Neural progenitor cell (in vitro differentiated cells): ENCODE data around the gene RET. TPM values are rescaled to one million over a fixed set of nuclear protein-coding genes. Genes with fewer than 3 reads are reported as not detected.

Source experiments
- DNase-seq: peaks from one replicate; pipeline ENCODE4 v3.0.0-alpha.2; 2016; ENCODE audit warnings: low spot score
- H2AFZ ChIP-seq: fragments of 200-600 bp; sonication (generic); replicated peaks from 2 replicates; pipeline ENCODE4 v1.6.1; 2016; ENCODE audit warnings: antibody characterized with exemption
- H3F3A ChIP-seq: fragments of 200-600 bp; sonication (generic); 2 replicates; pipeline ENCODE4 v1.6.1; 2016; ENCODE audit warnings: antibody characterized with exemption, low read depth
- H3K27ac ChIP-seq: fragments of 200-600 bp; sonication (generic); 2 replicates; pipeline ENCODE4 v1.5.1; 2016; ENCODE audit warnings: mild to moderate bottlenecking
- H3K27me3 ChIP-seq: fragments of 200-600 bp; sonication (generic); 2 replicates; pipeline ENCODE4 v1.6.1; 2016; ENCODE audit warnings: mild to moderate bottlenecking, moderate library complexity
- H3K36me3 ChIP-seq: fragments of 200-600 bp; sonication (generic); 2 replicates; pipeline ENCODE4 v1.5.1; 2016
- H3K4me1 ChIP-seq: fragments of 200-600 bp; sonication (generic); 2 replicates; pipeline ENCODE4 v1.6.1; 2016; ENCODE audit warnings: mixed run types
- H3K4me2 ChIP-seq: fragments of 200-600 bp; sonication (generic); 2 replicates; pipeline ENCODE4 v1.6.1; 2016
- H3K4me3 ChIP-seq: fragments of 200-600 bp; sonication (generic); 2 replicates; pipeline ENCODE4 v1.5.1; 2016
- H3K79me2 ChIP-seq: fragments of 200-600 bp; sonication (generic); 2 replicates; pipeline ENCODE4 v1.6.1; 2016; ENCODE audit warnings: low read depth
- H3K9ac ChIP-seq: fragments of 200-600 bp; sonication (generic); 2 replicates; pipeline ENCODE4 v1.6.1; 2016
- H3K9me3 ChIP-seq: fragments of 200-600 bp; sonication (generic); 2 replicates; pipeline ENCODE4 v1.5.1; 2016; ENCODE audit warnings: low read depth
- H4K20me1 ChIP-seq: fragments of 200-600 bp; sonication (generic); 2 replicates; pipeline ENCODE4 v1.6.1; 2016; ENCODE audit warnings: low read depth
- H3K27ac Mint-ChIP-seq: 3 replicates; pipeline ENCODE4 v1.8.0; 2021; ENCODE audit warnings: mixed read lengths
- H3K27me3 Mint-ChIP-seq: 2 replicates; pipeline ENCODE4 v1.8.0; 2022; ENCODE audit warnings: low read depth, mild to moderate bottlenecking, inconsistent platforms, moderate library complexity, mixed read lengths; ENCODE audit not compliant: insufficient read depth
- H3K36me3 Mint-ChIP-seq: 3 replicates; pipeline ENCODE4 v1.8.0; 2021; ENCODE audit warnings: mixed read lengths
- H3K4me1 Mint-ChIP-seq: 3 replicates; pipeline ENCODE4 v1.8.0; 2021; ENCODE audit warnings: mixed read lengths
- H3K4me3 Mint-ChIP-seq: 3 replicates; pipeline ENCODE4 v1.8.0; 2021; ENCODE audit warnings: mild to moderate bottlenecking, moderate library complexity, mixed read lengths
- H3K9me3 Mint-ChIP-seq: 3 replicates; pipeline ENCODE4 v1.8.0; 2020; ENCODE audit warnings: mixed read lengths
- CTCF ChIP-seq: fragments of 200-600 bp; sonication (generic); IDR thresholded peaks from 2 replicates; pipeline ENCODE4 v1.5.1; 2017; ENCODE audit warnings: antibody characterized with exemption, mild to moderate bottlenecking
- EZH2 ChIP-seq: fragments of 200-600 bp; sonication (generic); IDR thresholded peaks from 2 replicates; pipeline ENCODE4 v1.6.1; 2017; ENCODE audit warnings: antibody characterized with exemption, mild to moderate bottlenecking, moderate library complexity
- EZH2phosphoT487 ChIP-seq: fragments of 200-600 bp; sonication (generic); IDR thresholded peaks from 2 replicates; pipeline ENCODE4 v1.6.1; 2017; ENCODE audit warnings: antibody characterized with exemption
- total RNA-seq: library from RNA; depleted of rRNA; stranded (reverse); fragments of >200 nt; gene quantifications from 2 replicates; pipeline ENCODE4 v1.2.3, GENCODE V29; 2015; ENCODE audit warnings: low replicate concordance

The RET gene
- total RNA-seq, 1 donor from 2014 or later, result 1.4 TPM

- Mint-ChIP-seq H3K27me3 (no peaks in the 10 kb centered on the region), H3K4me3 (no peak overlapping the region), H3K4me1 (peaks cover 15% of the 10 kb centered on the region), H3K27ac (no peak overlapping the region), H3K9me3 (no peaks in the 10 kb centered on the region), H3K36me3 (no peaks in the 10 kb centered on the region)
- TF ChIP-seq EZH2phosphoT487, result no peak
- TF ChIP-seq EZH2, result no peak
- TF ChIP-seq CTCF, result no peak
- H3K9me3 ChIP-seq, result no peaks in the 10 kb centered on the region
- H2AFZ ChIP-seq, result no peak overlapping the region
- H3K4me1 ChIP-seq, result no peaks in the 10 kb centered on the region
- H3K27me3 ChIP-seq, result no peaks in the 10 kb centered on the region
- H3K79me2 ChIP-seq, result no peaks in the 10 kb centered on the region
- no peak for DNase-seq
- no peak overlapping the region for H3K9ac ChIP-seq
- H4K20me1 ChIP-seq, result no peaks in the 10 kb centered on the region
- no peaks in the 10 kb centered on the region for H3F3A ChIP-seq
- no peak overlapping the region for H3K4me2 ChIP-seq
- H3K27ac ChIP-seq, result no peak overlapping the region
- no peak overlapping the region for H3K4me3 ChIP-seq
- no peaks in the 10 kb centered on the region for H3K36me3 ChIP-seq
Measured at GRCh38 chr10:43120929-43121314, 44.1 kb downstream of the RET start.

DNA sequence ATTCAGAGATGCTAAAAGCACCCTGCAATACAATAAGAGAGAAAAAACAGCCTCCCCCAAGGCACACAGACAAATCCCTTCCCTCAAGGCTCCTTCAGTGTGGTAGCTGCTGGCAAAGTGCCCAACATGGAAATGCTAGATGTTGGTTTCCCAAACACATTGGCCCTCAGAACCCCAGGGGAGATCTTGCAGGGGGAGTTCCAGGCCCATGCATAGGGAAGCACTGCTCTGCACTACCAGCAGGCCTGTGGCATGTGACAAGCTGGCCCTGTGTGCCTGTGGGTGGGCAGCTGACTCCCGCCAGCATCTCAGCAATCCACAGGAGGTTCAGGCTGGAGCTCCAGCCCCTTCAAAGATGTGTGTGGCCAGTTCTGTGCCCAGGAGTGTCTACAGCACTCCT is 44.6 kb downstream of the RET start:
- Mint-ChIP-seq H3K36me3 (no peaks in the 10 kb centered on the region), H3K27me3 (no peaks in the 10 kb centered on the region), H3K9me3 (no peaks in the 10 kb centered on the region), H3K4me3 (no peak overlapping the region), H3K4me1 (peaks cover 15% of the 10 kb centered on the region), H3K27ac (no peak overlapping the region)
- H3K27ac ChIP-seq, result no peak overlapping the region
- H3F3A ChIP-seq, result no peaks in the 10 kb centered on the region
- no peaks in the 10 kb centered on the region for H3K79me2 ChIP-seq
- no peak for TF ChIP-seq CTCF
- DNase-seq, result no peak
- H2AFZ ChIP-seq, result no peak overlapping the region
- H3K4me2 ChIP-seq, result no peak overlapping the region
- H3K4me3 ChIP-seq, result no peak overlapping the region
- no peaks in the 10 kb centered on the region for H3K4me1 ChIP-seq
- no peaks in the 10 kb centered on the region for H3K9me3 ChIP-seq
- H3K36me3 ChIP-seq, result no peaks in the 10 kb centered on the region
- H3K27me3 ChIP-seq, result no peaks in the 10 kb centered on the region
- no peaks in the 10 kb centered on the region for H4K20me1 ChIP-seq
- no peak overlapping the region for H3K9ac ChIP-seq

- no peak overlapping the region for H3K27ac Mint-ChIP-seq
- H3K4me2 ChIP-seq, result no peak overlapping the region
- no peaks in the 10 kb centered on the region for H3K9me3 ChIP-seq
- no peaks in the 10 kb centered on the region for H3K27me3 ChIP-seq
- no peaks in the 10 kb centered on the region for H3K36me3 ChIP-seq
- DNase-seq, result no peak
- no peak for TF ChIP-seq EZH2phosphoT487
- TF ChIP-seq CTCF, result no peak
- TF ChIP-seq EZH2, result no peak
- H3K4me1 ChIP-seq, result no peaks in the 10 kb centered on the region
- peaks cover 15% of the 10 kb centered on the region for H3K4me1 Mint-ChIP-seq
- H3F3A ChIP-seq, result no peaks in the 10 kb centered on the region
- H3K79me2 ChIP-seq, result no peaks in the 10 kb centered on the region
- no peak overlapping the region for H3K27ac ChIP-seq
- no peak overlapping the region for H3K4me3 ChIP-seq
- no peaks in the 10 kb centered on the region for H4K20me1 ChIP-seq
- no peaks in the 10 kb centered on the region for H3K36me3 Mint-ChIP-seq
- no peaks in the 10 kb centered on the region for H3K27me3 Mint-ChIP-seq
- no peak overlapping the region for H3K4me3 Mint-ChIP-seq
- H3K9me3 Mint-ChIP-seq, result no peaks in the 10 kb centered on the region
- no peak overlapping the region for H3K9ac ChIP-seq
- H2AFZ ChIP-seq, result no peak overlapping the region
Measured at GRCh38 chr10:43122096-43122495, 45.2 kb downstream of the RET start.

DNA sequence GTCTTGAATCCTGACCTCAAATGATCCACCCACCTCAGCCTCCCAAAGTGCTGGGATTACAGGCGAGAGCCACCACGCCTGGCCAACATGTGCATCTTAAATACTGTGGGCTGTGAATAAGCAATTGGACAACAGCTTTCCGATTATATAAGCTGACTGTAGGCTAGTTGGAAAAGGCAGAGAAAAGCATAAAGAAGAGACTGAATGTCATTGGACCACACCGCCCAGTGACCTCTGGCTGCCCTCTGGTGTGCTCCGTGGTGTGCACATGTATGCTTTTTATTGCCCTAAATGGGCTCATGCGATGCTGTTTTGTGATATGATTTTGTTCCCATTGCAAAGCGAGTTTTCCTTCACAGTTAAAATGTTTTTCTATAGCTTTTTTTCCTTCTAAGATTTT is 46.0 kb downstream of the RET start:
- peaks cover 15% of the 10 kb centered on the region for H3K4me1 Mint-ChIP-seq
- H3F3A ChIP-seq, result no peaks in the 10 kb centered on the region
- H3K36me3 ChIP-seq, result no peaks in the 10 kb centered on the region
- no peaks in the 10 kb centered on the region for H3K79me2 ChIP-seq
- H3K36me3 Mint-ChIP-seq, result no peaks in the 10 kb centered on the region
- H3K4me3 ChIP-seq, result no peak overlapping the region
- no peaks in the 10 kb centered on the region for H3K9me3 ChIP-seq
- no peak overlapping the region for H3K4me3 Mint-ChIP-seq
- H3K27ac Mint-ChIP-seq, result no peak overlapping the region
- no peak overlapping the region for H3K4me2 ChIP-seq
- H3K27ac ChIP-seq, result no peak overlapping the region
- DNase-seq, result no peak
- H2AFZ ChIP-seq, result no peak overlapping the region
- H3K4me1 ChIP-seq, result no peaks in the 10 kb centered on the region
- peaks cover 2% of the 10 kb centered on the region for H3K27me3 Mint-ChIP-seq
- TF ChIP-seq EZH2phosphoT487, result no peak
- TF ChIP-seq EZH2, result no peak
- TF ChIP-seq CTCF, result no peak
- H3K9ac ChIP-seq, result no peak overlapping the region
- no peaks in the 10 kb centered on the region for H3K9me3 Mint-ChIP-seq
- H3K27me3 ChIP-seq, result no peaks in the 10 kb centered on the region
- no peaks in the 10 kb centered on the region for H4K20me1 ChIP-seq
